ENCODE results near the gene OR10G7. TPM values are rescaled to one million over a fixed set of nuclear protein-coding genes. Genes with fewer than 3 reads are reported as not detected.
"Not testable (repeated sequence)": the region's sequence is repeated elsewhere in the genome, so short reads cannot be mapped to it uniquely, and the experiment has no call there.

The OR10G7 gene
- total RNA-seq, 3 donors from 2014 or later: not detected

DNA sequence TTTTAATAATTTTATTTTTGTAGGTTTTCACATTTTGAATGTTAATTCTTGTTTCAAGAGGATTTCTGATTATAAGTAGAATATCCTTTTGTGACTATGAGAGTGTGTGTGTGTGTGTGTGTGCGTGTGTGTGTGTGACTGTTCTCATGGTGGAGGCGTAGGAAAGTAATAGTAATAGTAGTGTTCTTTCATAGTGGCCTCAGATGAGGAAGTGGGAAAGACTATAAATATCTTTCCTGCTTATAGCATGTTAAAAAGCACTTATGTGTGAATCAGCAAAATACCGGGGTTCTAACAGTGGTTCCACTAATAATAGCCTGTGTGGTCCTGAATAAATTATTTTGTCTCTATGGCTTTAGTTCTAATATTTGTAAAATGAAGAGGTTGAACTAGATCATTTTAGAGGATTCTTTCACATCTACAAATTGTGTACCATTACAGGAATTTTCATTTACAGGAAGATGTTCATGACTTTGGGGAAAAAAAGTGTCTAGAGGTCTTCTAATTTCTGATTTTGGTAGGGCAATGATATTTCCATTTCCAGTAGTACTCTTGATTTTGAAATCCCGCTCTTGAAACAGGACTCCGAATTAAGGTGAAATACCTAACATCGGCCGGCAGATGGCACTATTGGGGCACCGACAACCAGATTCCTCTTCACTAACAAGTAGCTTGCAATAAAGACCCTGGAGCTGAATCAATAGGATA is 29.9 kb upstream of the OR10G7 start:
- Mint-ChIP-seq H3K9me3 (no peaks in the 10 kb centered on the region), H3K4me3 (peak overlapping the region; percentile 17), H3K4me1 (ENCODE audit: low read depth) (peaks cover 12% of the 10 kb centered on the region), H3K27me3 (ENCODE audit: low read depth) (peaks cover 38% of the 10 kb centered on the region), H3K36me3 (ENCODE audit: insufficient read depth) (no peaks in the 10 kb centered on the region)
- ATAC-seq (no peak), DNase-seq (peak; percentile 48)

- Mint-ChIP-seq H3K9me3 (no peaks in the 10 kb centered on the region), H3K36me3 (ENCODE audit: insufficient read depth) (no peaks in the 10 kb centered on the region), H3K27me3 (ENCODE audit: low read depth) (peaks cover 37% of the 10 kb centered on the region), H3K4me3 (no peak overlapping the region), H3K4me1 (ENCODE audit: low read depth) (peaks cover 12% of the 10 kb centered on the region)
- ATAC-seq (peak; percentile 72 to 89), DNase-seq (peak; percentile 10)
These were observed 28.6 kb upstream of the OR10G7 start for GRCh38 chr11:124069429-124070401.

DNA sequence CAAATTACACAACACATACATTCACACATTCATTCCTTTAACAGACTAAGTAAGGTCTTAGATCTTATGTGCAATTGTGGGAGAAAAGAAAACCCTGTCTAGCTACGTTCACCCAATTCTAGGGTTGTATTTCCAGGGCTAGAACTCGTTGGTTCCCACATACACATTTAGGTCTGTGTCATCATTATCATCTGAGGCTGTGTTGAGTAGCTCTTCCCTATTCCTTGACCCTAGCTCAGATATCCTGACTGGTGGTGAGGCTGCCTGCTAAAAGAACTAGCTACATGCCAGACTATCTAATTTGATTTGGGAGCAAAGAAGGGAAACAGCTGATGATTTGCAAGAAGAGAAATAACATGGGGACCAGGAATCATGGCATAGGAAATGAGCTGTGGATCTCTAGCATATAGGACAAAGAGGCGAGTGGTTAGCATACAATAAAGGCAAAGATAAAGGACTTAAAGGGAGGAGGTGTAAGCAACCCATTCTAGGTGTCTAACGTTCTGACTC is 27.5 kb upstream of the OR10G7 start:
- ATAC-seq: no peak
- peaks cover 12% of the 10 kb centered on the region for H3K4me1 Mint-ChIP-seq (ENCODE audit: low read depth)
- H3K4me3 Mint-ChIP-seq: no peak overlapping the region
- H3K9me3 Mint-ChIP-seq: no peaks in the 10 kb centered on the region
- H3K27me3 Mint-ChIP-seq (ENCODE audit: low read depth): peaks cover 39% of the 10 kb centered on the region
- H3K36me3 Mint-ChIP-seq (ENCODE audit: insufficient read depth): no peaks in the 10 kb centered on the region
- no peak for DNase-seq

DNA sequence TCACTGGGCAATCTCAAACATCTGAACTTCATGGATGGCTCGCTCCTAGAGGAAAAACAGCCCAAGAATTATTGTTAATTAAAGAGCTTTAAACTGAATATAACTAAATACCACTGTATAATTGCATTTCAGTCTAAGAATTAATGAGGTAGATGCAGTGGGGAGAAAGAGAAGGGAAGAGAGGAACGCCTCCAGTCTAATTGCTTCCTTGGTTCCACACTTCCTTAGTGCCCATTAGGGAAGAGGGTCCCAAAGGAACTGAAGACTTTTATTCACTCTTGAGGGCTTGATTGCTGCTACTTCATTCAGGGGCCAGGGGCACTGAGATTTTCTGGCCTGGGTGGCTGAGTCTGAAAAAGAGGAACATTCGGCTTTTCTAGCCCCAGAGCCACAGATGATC is 11.8 kb upstream of the OR10G7 start:
- H3K4me1 Mint-ChIP-seq (ENCODE audit: low read depth): no peaks in the 10 kb centered on the region
- DNase-seq: no peak
- no peaks in the 10 kb centered on the region for H3K9me3 Mint-ChIP-seq
- no peak for ATAC-seq
- peaks cover 9% of the 10 kb centered on the region for H3K27me3 Mint-ChIP-seq (ENCODE audit: low read depth)
- H3K36me3 Mint-ChIP-seq (ENCODE audit: insufficient read depth): no peaks in the 10 kb centered on the region
- no peak overlapping the region for H3K4me3 Mint-ChIP-seq

DNA sequence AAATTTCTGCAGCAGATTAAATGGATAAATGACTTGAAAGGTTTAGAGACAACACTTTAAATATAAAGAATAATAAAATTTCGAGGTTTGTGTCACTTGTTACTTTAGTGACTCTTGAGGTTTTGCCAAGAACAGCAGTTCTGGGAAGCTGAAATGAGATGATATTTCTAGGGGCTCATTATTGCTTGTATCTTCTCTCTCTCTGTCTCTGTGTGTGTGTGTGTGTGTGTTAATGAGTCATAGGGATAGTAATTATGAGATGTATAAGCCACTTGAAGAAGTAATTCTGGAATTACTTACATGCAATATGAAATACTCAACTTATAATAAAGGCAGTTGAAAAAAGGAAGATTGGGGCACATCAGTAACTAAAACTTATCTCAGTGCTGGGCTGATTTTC is 9.6 kb upstream of the OR10G7 start:
- Mint-ChIP-seq H3K27me3 (ENCODE audit: low read depth) (peaks cover 9% of the 10 kb centered on the region), H3K4me1 (ENCODE audit: low read depth) (no peaks in the 10 kb centered on the region), H3K9me3 (no peaks in the 10 kb centered on the region), H3K4me3 (no peak overlapping the region), H3K36me3 (ENCODE audit: insufficient read depth) (no peaks in the 10 kb centered on the region)
- DNase-seq: no peak
- ATAC-seq: no peak

GRCh38 chr11:124043420-124043819 is 2.3 kb upstream of the OR10G7 start:
- H3K4me3 Mint-ChIP-seq: no peak overlapping the region
- no peaks in the 10 kb centered on the region for H3K4me1 Mint-ChIP-seq (ENCODE audit: low read depth)
- DNase-seq (no peak), ATAC-seq (no peak)
- no peaks in the 10 kb centered on the region for H3K36me3 Mint-ChIP-seq (ENCODE audit: insufficient read depth)
- H3K27me3 Mint-ChIP-seq (ENCODE audit: low read depth): peaks cover 2% of the 10 kb centered on the region
- H3K9me3 Mint-ChIP-seq: no peaks in the 10 kb centered on the region

- Mint-ChIP-seq H3K36me3 (ENCODE audit: insufficient read depth) (no peaks in the 10 kb centered on the region), H3K27me3 (ENCODE audit: low read depth) (peaks cover 3% of the 10 kb centered on the region), H3K9me3 (no peaks in the 10 kb centered on the region), H3K4me1 (ENCODE audit: low read depth) (no peaks in the 10 kb centered on the region), H3K4me3 (no peak overlapping the region)
- no peak for ATAC-seq
- DNase-seq: no peak
These were observed 1.6 kb downstream of the OR10G7 start for GRCh38 chr11:124039557-124039956.

DNA sequence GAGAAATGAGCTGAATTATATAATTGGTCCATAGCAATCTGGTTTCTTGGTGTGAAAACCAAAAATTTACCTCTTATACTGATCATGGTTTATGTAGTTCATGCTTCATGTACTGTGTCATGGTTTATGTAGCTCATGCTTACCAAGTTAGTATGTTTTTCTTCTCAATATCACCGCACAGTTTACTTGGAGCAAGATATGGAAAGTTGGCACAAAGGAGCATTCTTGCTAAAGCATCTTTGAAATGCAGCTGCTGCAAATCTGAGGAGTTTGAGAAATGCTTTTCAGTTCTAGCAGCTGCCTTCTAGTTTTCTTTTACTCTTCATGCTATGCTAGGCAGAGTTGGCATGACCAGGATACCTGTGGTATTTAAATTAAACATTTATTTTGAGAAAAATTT is 4.5 kb downstream of the OR10G7 start:
- ATAC-seq (no peak), DNase-seq (no peak)
- Mint-ChIP-seq H3K9me3 (no peaks in the 10 kb centered on the region), H3K36me3 (ENCODE audit: insufficient read depth) (no peaks in the 10 kb centered on the region), H3K27me3 (ENCODE audit: low read depth) (peaks cover 3% of the 10 kb centered on the region), H3K4me1 (ENCODE audit: low read depth) (no peaks in the 10 kb centered on the region), H3K4me3 (no peak overlapping the region)

DNA sequence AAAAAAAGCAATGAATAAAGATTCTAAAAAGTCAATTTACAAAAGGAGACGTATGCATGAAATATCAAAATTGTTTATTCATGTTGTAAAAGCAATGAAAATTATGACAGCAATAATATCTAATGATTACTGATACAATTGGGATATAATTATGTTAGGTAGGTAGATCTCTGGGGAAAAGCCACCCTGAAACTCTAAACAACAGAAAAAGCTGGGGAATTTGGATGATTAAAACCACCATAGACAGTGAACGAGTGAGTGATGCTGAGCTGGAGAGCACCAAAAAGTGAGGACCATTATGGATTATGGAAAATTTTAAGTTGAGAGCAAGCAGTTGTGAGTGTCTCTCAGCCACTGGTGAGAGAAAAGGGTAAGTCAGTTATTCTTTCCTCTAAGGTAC is 14.6 kb downstream of the OR10G7 start, which contains the start of gene OR10G8:
Gene OR10G8, plus strand, starts transcription at position 301 of the 400 bp plus-strand sequence. CDS start 2,825 bp downstream, outside the sequence.
- Mint-ChIP-seq H3K36me3 (ENCODE audit: insufficient read depth) (no peaks in the 10 kb centered on the region), H3K4me1 (ENCODE audit: low read depth) (no peaks in the 10 kb centered on the region), H3K27me3 (ENCODE audit: low read depth) (no peaks in the 10 kb centered on the region), H3K4me3 (no peak within 1 kb of the TSS), H3K9me3 (no peaks in the 10 kb centered on the region)
- DNase-seq (no peak), ATAC-seq (no peak)

DNA sequence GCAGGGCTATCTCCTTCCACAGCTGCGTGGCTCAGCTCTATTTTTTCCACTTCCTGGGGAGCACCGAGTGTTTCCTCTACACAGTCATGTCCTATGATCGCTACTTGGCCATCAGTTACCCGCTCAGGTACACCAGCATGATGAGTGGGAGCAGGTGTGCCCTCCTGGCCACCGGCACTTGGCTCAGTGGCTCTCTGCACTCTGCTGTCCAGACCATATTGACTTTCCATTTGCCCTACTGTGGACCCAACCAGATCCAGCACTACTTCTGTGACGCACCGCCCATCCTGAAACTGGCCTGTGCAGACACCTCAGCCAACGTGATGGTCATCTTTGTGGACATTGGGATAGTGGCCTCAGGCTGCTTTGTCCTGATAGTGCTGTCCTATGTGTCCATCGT is 25.3 kb downstream of the OR10G7 start:
- DNase-seq; H3K4me1 Mint-ChIP-seq (ENCODE audit: low read depth); H3K36me3 Mint-ChIP-seq (ENCODE audit: insufficient read depth); H3K4me3 Mint-ChIP-seq; H3K9me3 Mint-ChIP-seq; H3K27me3 Mint-ChIP-seq (ENCODE audit: low read depth); ATAC-seq: not testable (repeated sequence)

- ATAC-seq (no peak), DNase-seq (no peak)
- no peaks in the 10 kb centered on the region for H3K27me3 Mint-ChIP-seq (ENCODE audit: low read depth)
- no peak within 1 kb of the TSS for H3K4me3 Mint-ChIP-seq
- no peaks in the 10 kb centered on the region for H3K9me3 Mint-ChIP-seq
- H3K4me1 Mint-ChIP-seq (ENCODE audit: low read depth): no peaks in the 10 kb centered on the region
- no peaks in the 10 kb centered on the region for H3K36me3 Mint-ChIP-seq (ENCODE audit: insufficient read depth)
These were observed 28.4 kb downstream of the OR10G7 start, which contains the start of gene OR10G4 for GRCh38 chr11:124012697-124013096. TSS of gene OR10G4 (plus strand) at chr11:124012997. CDS start at chr11:124015575, 2,578 bp downstream.

DNA sequence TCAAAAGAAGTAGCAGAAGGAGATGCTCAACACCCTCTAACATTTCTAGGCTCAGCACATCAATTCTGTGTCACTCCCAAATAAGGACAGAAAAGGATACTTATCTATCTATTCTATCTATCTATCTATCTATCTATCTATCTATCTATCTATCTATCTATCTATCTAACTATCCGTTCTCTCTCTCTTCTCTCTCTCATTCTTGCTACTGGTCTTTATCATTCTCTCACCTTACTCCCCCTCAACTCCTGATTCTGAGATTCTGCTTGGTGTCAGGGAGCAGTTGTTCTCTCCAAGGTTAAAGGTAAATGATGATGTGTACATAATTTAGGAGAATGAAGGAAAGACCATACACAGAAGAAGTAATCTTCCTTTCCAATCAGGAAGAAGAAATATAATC is 46.0 kb downstream of the OR10G7 start, which contains the start of gene OR10G6:
Gene OR10G6, minus strand, starts transcription at position 43 of the 400 bp plus-strand sequence. Its CDS starts 0 bp downstream, at position 43.
- ATAC-seq: no peak
- H3K9me3 Mint-ChIP-seq: no peaks in the 10 kb centered on the region

More for the DNA sequence above, 46.0 kb downstream of the OR10G7 start, which contains the start of gene OR10G6:
- Mint-ChIP-seq H3K4me1 (ENCODE audit: low read depth) (no peaks in the 10 kb centered on the region), H3K36me3 (ENCODE audit: insufficient read depth) (no peaks in the 10 kb centered on the region), H3K4me3 (no peak within 1 kb of the TSS), H3K27me3 (ENCODE audit: low read depth) (no peaks in the 10 kb centered on the region)
- DNase-seq: no peak

Measured in activated T-cell treated with anti-CD3 and anti-CD28 coated beads, Interleukin-2, amount 50 U/mL, for 4 hours (primary cell).